ENCODE measurements around the gene SFXN3.

Gene SFXN3

DNA sequence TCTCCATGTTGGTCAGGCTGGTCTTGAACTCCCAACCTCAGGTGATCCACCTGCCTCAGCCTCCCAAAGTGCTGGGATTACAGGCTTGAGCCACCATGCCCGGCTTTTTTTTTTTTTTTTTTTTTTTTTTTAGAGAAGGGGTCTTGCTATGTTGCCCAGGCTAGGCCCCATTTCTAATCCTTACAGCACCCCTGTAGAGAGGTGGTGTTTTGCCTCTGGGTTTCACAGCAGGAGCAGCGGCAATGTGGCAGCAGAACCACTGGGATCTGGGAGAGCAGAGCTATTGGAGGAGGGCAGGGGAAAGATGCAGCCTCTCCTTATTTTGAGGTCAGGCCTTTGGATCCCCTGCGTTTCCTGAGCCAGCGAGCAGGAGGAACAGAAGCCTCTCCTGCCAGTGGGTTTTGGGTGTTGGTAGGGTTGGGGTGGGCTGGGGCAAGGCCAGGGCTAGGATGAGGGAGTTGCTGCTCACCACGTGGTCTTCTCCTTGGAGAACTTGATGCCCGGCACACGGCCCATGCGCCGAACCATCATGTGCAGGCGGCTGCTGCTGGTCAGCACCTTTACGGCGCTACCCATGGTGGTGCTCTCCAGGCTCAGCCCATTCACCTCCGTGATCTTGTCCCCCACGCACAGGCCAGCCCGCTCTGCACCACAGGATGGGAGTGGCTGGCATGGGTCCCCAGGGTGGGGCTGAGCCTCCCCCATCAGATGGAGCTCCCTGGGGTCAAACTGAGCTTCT lies 7.9 kb upstream of the SFXN3 start:
- DNase-seq (ENCODE audit: low read depth): no peak
- no peak overlapping the region for H3K4me3 ChIP-seq (ENCODE audit: low read length)
- TF ChIP-seq, protein P1, sequence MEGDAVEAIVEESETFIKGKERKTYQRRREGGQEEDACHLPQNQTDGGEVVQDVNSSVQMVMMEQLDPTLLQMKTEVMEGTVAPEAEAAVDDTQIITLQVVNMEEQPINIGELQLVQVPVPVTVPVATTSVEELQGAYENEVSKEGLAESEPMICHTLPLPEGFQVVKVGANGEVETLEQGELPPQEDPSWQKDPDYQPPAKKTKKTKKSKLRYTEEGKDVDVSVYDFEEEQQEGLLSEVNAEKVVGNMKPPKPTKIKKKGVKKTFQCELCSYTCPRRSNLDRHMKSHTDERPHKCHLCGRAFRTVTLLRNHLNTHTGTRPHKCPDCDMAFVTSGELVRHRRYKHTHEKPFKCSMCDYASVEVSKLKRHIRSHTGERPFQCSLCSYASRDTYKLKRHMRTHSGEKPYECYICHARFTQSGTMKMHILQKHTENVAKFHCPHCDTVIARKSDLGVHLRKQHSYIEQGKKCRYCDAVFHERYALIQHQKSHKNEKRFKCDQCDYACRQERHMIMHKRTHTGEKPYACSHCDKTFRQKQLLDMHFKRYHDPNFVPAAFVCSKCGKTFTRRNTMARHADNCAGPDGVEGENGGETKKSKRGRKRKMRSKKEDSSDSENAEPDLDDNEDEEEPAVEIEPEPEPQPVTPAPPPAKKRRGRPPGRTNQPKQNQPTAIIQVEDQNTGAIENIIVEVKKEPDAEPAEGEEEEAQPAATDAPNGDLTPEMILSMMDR (conservative IDR thresholded peaks at IDR 0.05; ENCODE audit: low read depth, low read length): no peak

GRCh38 chr10:101027106-101027720 lies 3.8 kb upstream of the SFXN3 start:
- DNase-seq (ENCODE audit: low read depth): no peak
- H3K4me3 ChIP-seq (ENCODE audit: low read length): no peak overlapping the region
- TF ChIP-seq, protein P1 (conservative IDR thresholded peaks at IDR 0.05; ENCODE audit: low read depth, low read length): no peak

DNA sequence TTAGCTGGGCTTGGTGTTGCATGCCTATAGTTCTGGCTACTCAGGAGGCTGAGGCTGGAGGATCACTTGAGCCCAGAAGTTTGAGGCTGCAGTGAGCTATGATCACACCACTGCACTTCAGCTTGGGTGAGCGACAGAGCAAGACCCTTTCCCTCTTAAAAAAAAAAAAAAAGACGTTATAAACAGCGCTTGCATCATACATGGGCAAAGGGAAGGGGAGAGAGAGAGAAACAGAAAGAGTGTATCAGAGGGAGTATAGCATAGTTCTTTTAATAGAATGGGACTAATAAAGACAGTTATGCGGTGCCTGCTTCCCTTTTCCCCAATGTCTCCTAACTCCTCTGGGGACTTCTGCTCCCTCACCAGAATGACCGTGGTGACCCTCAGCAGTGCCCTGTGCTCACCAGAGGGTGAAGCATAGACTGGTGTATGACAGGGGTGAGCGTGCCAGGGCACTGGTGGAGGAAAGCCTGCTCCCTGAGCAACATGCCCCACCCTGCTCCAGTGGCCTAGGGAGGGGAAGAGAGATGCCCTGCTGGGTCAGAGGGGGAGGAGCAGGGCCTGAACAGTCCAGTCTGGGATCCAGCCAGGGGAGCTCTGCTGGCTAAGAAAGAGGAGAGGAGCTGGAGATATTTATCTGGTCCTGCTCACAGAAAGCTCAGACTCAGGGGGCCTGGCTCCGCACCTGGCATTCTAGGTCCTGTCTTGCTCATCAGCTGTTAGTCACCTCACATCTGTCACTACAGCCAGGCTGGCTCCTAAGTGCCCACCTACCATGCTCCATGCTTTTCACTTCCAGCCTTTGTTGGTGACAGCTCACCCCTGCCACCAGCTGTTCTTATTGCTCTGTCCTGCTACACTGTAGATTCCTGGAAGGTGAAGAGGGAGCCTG lies 2.3 kb upstream of the SFXN3 start:
- H3K4me3 ChIP-seq (ENCODE audit: low read length): no peak overlapping the region
- TF ChIP-seq, protein P1 (conservative IDR thresholded peaks at IDR 0.05; ENCODE audit: low read depth, low read length): no peak
- DNase-seq (ENCODE audit: low read depth): no peak

GRCh38 chr10:101029520-101030295 lies 1.3 kb upstream of the SFXN3 start:
- no peak overlapping the region for H3K4me3 ChIP-seq (ENCODE audit: low read length)
- no peak for DNase-seq (ENCODE audit: low read depth)

GRCh38 chr10:101030496-101031127 lies 422 bp upstream of the SFXN3 start:
- TF ChIP-seq, protein P1 (conservative IDR thresholded peaks at IDR 0.05; ENCODE audit: low read depth, low read length): no peak
- H3K4me3 ChIP-seq (ENCODE audit: low read length): peak overlapping the region; percentile 84
- DNase-seq (ENCODE audit: low read depth): no peak

More at GRCh38 chr10:101029520-101030295, 1.3 kb upstream of the SFXN3 start:
- TF ChIP-seq, protein P1 (conservative IDR thresholded peaks at IDR 0.05; ENCODE audit: low read depth, low read length): peak; percentile 37

Measured in retinal pigment epithelial cell (primary cell).